Measurements from ENCODE around the gene FAM162A. TPM values are rescaled to one million over a fixed set of nuclear protein-coding genes. Genes with fewer than 3 reads are reported as not detected.

Gene FAM162A
- total RNA-seq, 1 experiment from 2014 or later, result 37.4 TPM

DNA sequence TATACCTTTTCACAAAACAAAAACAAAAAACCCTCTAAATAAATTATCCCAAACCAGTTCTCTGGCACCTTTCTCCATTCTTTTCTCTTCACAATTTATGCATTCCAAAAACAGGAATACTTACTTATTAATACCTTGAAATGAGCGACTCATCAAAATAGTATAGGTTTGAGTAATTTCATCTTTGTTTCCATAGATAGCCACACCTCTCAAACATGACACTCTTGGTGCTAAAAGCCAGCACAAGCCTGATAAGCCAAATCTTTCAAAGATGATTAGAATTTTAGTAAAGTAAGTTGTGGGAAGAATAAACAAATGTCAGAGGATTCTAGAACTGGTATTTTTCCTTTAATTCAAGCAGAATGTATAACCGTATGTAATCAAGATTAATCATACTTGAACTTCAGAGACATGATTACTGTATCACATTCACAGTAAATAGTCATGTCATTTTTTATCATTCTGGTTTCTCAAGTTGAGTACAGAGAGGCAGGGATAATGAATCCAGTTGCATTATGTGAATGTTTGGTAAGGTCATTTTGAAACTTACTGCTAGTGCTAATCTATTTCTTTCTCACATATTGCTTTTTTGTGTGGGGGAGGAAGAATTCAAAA lies 44.0 kb downstream of the FAM162A start:
- H3K27ac Mint-ChIP-seq (ENCODE audit: unreplicated experiment), result no peak overlapping the region
- no peak overlapping the region for H3K4me3 Mint-ChIP-seq (ENCODE audit: unreplicated experiment)
- Histone ChIP-seq H3K4me1 (no peaks in the 10 kb centered on the region), H3K9me3 (no peaks in the 10 kb centered on the region), H3K4me3 (ENCODE audit: low read depth, low read length) (no peak overlapping the region), H3K36me3 (ENCODE audit: control insufficient read depth, insufficient read depth, low read length) (no peaks in the 10 kb centered on the region; the same call in none of the 2 replicates), H3K27me3 (replicated peaks; ENCODE audit: control insufficient read depth, insufficient read depth, low read length) (no peaks in the 10 kb centered on the region)
- TF ChIP-seq, protein P1, sequence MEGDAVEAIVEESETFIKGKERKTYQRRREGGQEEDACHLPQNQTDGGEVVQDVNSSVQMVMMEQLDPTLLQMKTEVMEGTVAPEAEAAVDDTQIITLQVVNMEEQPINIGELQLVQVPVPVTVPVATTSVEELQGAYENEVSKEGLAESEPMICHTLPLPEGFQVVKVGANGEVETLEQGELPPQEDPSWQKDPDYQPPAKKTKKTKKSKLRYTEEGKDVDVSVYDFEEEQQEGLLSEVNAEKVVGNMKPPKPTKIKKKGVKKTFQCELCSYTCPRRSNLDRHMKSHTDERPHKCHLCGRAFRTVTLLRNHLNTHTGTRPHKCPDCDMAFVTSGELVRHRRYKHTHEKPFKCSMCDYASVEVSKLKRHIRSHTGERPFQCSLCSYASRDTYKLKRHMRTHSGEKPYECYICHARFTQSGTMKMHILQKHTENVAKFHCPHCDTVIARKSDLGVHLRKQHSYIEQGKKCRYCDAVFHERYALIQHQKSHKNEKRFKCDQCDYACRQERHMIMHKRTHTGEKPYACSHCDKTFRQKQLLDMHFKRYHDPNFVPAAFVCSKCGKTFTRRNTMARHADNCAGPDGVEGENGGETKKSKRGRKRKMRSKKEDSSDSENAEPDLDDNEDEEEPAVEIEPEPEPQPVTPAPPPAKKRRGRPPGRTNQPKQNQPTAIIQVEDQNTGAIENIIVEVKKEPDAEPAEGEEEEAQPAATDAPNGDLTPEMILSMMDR (IDR thresholded peaks at IDR 0.05; ENCODE audit: insufficient read depth in 1 of 2, low read depth in 1 of 2, low read length in 1 of 2, severe bottlenecking in 1 of 2, unreplicated experiment in 1 of 2), result no peak
- POLR2A ChIA-PET, result no interaction called here
- no peaks in the 10 kb centered on the region for H3K27me3 Mint-ChIP-seq (ENCODE audit: insufficient read depth, unreplicated experiment)
- CTCF ChIA-PET, result no interaction called here
- DNase-seq, result no peak
- intact Hi-C loops (cut with micrococcal nuclease; ENCODE audit: unreplicated experiment), result loop anchor here (10.0 kb wide), 1 partner anchor 63 kb away; no protein-coding TSS in a partner anchor
- H3K4me1 Mint-ChIP-seq (ENCODE audit: low read depth, unreplicated experiment), result no peaks in the 10 kb centered on the region
- no TSS peak for BruUV-seq (replicated peaks)
- peaks cover 87% of the 10 kb centered on the region for H3K36me3 Mint-ChIP-seq (ENCODE audit: insufficient read depth, unreplicated experiment)
- H3K9me3 Mint-ChIP-seq (ENCODE audit: unreplicated experiment), result no peaks in the 10 kb centered on the region

DNA sequence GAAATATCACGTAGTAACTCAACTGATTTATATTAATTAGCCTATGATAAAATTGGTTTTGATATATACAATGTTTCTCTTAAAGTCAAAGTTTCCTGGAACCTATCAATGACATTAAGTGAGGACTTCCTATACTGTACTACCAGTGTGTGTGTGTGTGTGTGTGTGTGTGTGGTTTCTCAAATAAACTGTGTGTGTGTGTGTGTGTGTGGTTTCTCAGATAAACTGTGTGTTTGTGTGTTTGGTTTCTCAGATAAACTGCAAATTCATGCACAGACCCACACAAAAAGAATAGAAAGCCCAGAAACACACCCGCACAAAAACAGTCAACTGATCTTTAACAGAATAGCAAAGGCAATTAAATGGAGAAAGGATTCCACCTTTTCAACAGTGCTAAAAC lies 46.4 kb downstream of the FAM162A start:
- intact Hi-C loops (cut with micrococcal nuclease; ENCODE audit: unreplicated experiment), result no loop called here
- Mint-ChIP-seq H3K4me3 (ENCODE audit: unreplicated experiment) (no peak overlapping the region), H3K36me3 (ENCODE audit: insufficient read depth, unreplicated experiment) (peaks cover 94% of the 10 kb centered on the region), H3K4me1 (ENCODE audit: low read depth, unreplicated experiment) (no peaks in the 10 kb centered on the region), H3K27me3 (ENCODE audit: insufficient read depth, unreplicated experiment) (no peaks in the 10 kb centered on the region), H3K27ac (ENCODE audit: unreplicated experiment) (no peak overlapping the region), H3K9me3 (ENCODE audit: unreplicated experiment) (no peaks in the 10 kb centered on the region)
- BruUV-seq (replicated peaks), result no TSS peak
- Histone ChIP-seq H3K4me3 (ENCODE audit: low read depth, low read length) (no peak overlapping the region), H3K9me3 (no peaks in the 10 kb centered on the region), H3K27me3 (replicated peaks; ENCODE audit: control insufficient read depth, insufficient read depth, low read length) (no peaks in the 10 kb centered on the region), H3K4me1 (no peaks in the 10 kb centered on the region), H3K36me3 (ENCODE audit: control insufficient read depth, insufficient read depth, low read length) (no peaks in the 10 kb centered on the region; the same call in none of the 2 replicates)
- no peak for DNase-seq
- ChIA-PET CTCF (no interaction called here), POLR2A (no interaction called here)
- TF ChIP-seq, protein P1 (IDR thresholded peaks at IDR 0.05; ENCODE audit: insufficient read depth in 1 of 2, low read depth in 1 of 2, low read length in 1 of 2, severe bottlenecking in 1 of 2, unreplicated experiment in 1 of 2), result no peak

DNA sequence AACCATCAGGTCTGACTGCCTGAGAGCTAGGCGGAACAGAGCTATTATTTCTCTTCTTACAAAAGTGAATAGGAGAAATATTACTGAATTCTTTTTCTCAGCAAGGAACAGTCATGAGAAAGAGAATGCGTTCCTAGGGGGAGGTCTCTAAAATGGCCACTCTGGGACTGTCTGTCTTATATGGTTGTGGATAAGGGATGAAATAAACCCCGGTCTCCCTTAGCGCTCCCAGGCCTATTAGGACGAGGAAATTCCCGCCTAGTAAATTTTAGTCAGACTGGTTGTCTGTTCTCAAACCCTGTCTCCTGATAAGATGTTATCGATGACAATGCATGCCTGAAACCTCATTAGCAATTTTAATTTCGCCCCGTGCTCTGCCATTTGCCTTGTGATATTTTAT lies 52.0 kb downstream of the FAM162A start:
- H3K9me3 Mint-ChIP-seq (ENCODE audit: unreplicated experiment), result peaks cover 12% of the 10 kb centered on the region
- no peak overlapping the region for H3K4me3 Mint-ChIP-seq (ENCODE audit: unreplicated experiment)
- DNase-seq, result no peak
- POLR2A ChIA-PET, result no interaction called here
- Histone ChIP-seq H3K27me3 (replicated peaks; ENCODE audit: control insufficient read depth, insufficient read depth, low read length) (no peaks in the 10 kb centered on the region), H3K36me3 (ENCODE audit: control insufficient read depth, insufficient read depth, low read length) (no peaks in the 10 kb centered on the region; the same call in none of the 2 replicates), H3K9me3 (0 out of 2 replicates have a peak, but pooled peaks cover 3% of the 10 kb centered on the region), H3K4me1 (no peaks in the 10 kb centered on the region; the same call in 1 of the 2 replicates), H3K4me3 (ENCODE audit: low read depth, low read length) (no peak overlapping the region)
- H3K27me3 Mint-ChIP-seq (ENCODE audit: insufficient read depth, unreplicated experiment), result no peaks in the 10 kb centered on the region
- peaks cover 90% of the 10 kb centered on the region for H3K36me3 Mint-ChIP-seq (ENCODE audit: insufficient read depth, unreplicated experiment)
- CTCF ChIA-PET, result no interaction called here
- H3K27ac Mint-ChIP-seq (ENCODE audit: unreplicated experiment), result no peak overlapping the region
- peaks cover 3% of the 10 kb centered on the region for H3K4me1 Mint-ChIP-seq (ENCODE audit: low read depth, unreplicated experiment)
- intact Hi-C loops (cut with micrococcal nuclease; ENCODE audit: unreplicated experiment), result no loop called here
- no TSS peak for BruUV-seq (replicated peaks)
- TF ChIP-seq, protein P1 (IDR thresholded peaks at IDR 0.05; ENCODE audit: insufficient read depth in 1 of 2, low read depth in 1 of 2, low read length in 1 of 2, severe bottlenecking in 1 of 2, unreplicated experiment in 1 of 2), result no peak

Data from Caco-2 (cell line).